Smooth muscle cell (in vitro differentiated cells): ENCODE measurements around the gene ROCK2. TPM values are rescaled to one million over a fixed set of nuclear protein-coding genes. Genes with fewer than 3 reads are reported as not detected.

Experiments used
- DNase-seq: peaks from one replicate; lab custom pipeline; 2025; ENCODE audit not compliant: unreplicated experiment; lab: John Stamatoyannopoulos, UW
- H2AFZ ChIP-seq: fragments of 200-600 bp; sonication (generic); 2 replicates; pipeline ENCODE4 v1.6.0; 2016; ENCODE audit warnings: antibody characterized with exemption, low read depth, mild to moderate bottlenecking
- H3F3A ChIP-seq: fragments of 200-600 bp; sonication (generic); 2 replicates; pipeline ENCODE4 v1.6.0; 2017; ENCODE audit warnings: antibody characterized with exemption, low read depth
- H3K27ac ChIP-seq: fragments of 200-600 bp; sonication (generic); 2 replicates; pipeline ENCODE4 v1.5.1; 2016; ENCODE audit warnings: low read depth, mild to moderate bottlenecking
- H3K27me3 ChIP-seq: fragments of 200-600 bp; sonication (generic); 2 replicates; pipeline ENCODE4 v1.6.1; 2016; ENCODE audit warnings: low read depth, mild to moderate bottlenecking
- H3K36me3 ChIP-seq: fragments of 200-600 bp; sonication (generic); 2 replicates; pipeline ENCODE4 v1.5.1; 2016; ENCODE audit warnings: low read depth
- H3K4me1 ChIP-seq: fragments of 200-600 bp; sonication (generic); 2 replicates; pipeline ENCODE4 v1.5.1; 2016; ENCODE audit warnings: low read depth
- H3K4me2 ChIP-seq: fragments of 200-600 bp; sonication (generic); 2 replicates; pipeline ENCODE4 v1.6.0; 2016; ENCODE audit warnings: mild to moderate bottlenecking
- H3K4me3 ChIP-seq: fragments of 200-600 bp; sonication (generic); 2 replicates; pipeline ENCODE4 v1.5.1; 2016; ENCODE audit warnings: mild to moderate bottlenecking
- H3K79me2 ChIP-seq: fragments of 200-600 bp; sonication (generic); 2 replicates; pipeline ENCODE4 v1.6.0; 2016; ENCODE audit warnings: low read depth, mild to moderate bottlenecking
- H3K9ac ChIP-seq: fragments of 200-600 bp; sonication (generic); 2 replicates; pipeline ENCODE4 v1.6.0; 2016; ENCODE audit warnings: low read depth
- H3K9me3 ChIP-seq: fragments of 200-600 bp; sonication (generic); replicated peaks from 2 replicates; pipeline ENCODE4 v1.5.1; 2016; ENCODE audit warnings: low read depth
- H4K20me1 ChIP-seq: fragments of 200-600 bp; sonication (generic); 2 replicates; pipeline ENCODE4 v1.6.0; 2016; ENCODE audit warnings: low read depth
- WGBS: methylation state at CpG from one replicate; pipeline ENCODE4 v1.1.7; 2016; ENCODE audit warnings: low lambda C conversion rate; 5-methylcytosine and 5-hydroxymethylcytosine counted together
- polyA plus RNA-seq: library from polyadenylated mRNA; unstranded; fragments of >200 nt; fragmentation: Nextera tagmentation; extraction: Ambion mirVana; gene quantifications from 2 replicates; pipeline ENCODE4 v1.2.1, GENCODE V29; 2016
- total RNA-seq: library from RNA; depleted of rRNA; stranded (reverse); fragments of >200 nt; gene quantifications from 2 replicates; pipeline ENCODE4 v1.2.3, GENCODE V29; 2014
- TF ChIP-seq, protein P1 (sequence below): fragments of 200-600 bp; sonication (generic); IDR thresholded peaks from 2 replicates; pipeline ENCODE4 v1.5.1; 2017; ENCODE audit warnings: borderline replicate concordance, mild to moderate bottlenecking, antibody characterized with exemption; ENCODE audit not compliant: insufficient read depth, poor library complexity, severe bottlenecking

ROCK2 gene
- total and polyA plus RNA-seq, 2 experiments from 2014 or later, result 27.2 to 45.5 TPM

DNA sequence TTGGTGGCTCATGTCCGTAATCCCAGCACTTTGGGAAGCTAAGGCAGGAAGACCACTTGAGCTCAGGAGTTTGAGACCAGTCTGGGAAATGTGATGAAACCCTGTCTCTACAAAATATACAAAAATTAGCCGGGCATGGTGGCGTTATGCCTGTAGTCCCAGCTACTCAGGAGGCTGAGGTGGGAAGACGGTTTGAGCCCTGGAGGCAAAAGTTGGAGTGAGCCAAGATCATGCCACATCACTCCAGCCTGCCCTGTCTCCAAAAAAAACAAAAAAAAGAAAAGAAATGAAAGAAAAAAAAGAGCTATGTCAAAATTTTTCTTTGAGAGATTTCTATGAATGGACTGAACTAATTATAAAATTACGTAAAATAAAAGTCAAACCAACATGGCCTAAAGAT lies 34.7 kb downstream of the ROCK2 start:
- Histone ChIP-seq H3F3A (no peaks in the 10 kb centered on the region), H3K4me1 (peaks cover 5% of the 10 kb centered on the region), H3K27ac (no peak overlapping the region), H3K36me3 (no peaks in the 10 kb centered on the region), H3K9ac (no peak overlapping the region), H3K9me3 (no peaks in the 10 kb centered on the region), H2AFZ (no peak overlapping the region), H3K4me3 (no peak overlapping the region), H3K4me2 (no peak overlapping the region), H3K27me3 (no peaks in the 10 kb centered on the region), H4K20me1 (peaks cover 99% of the 10 kb centered on the region), H3K79me2 (peaks cover 98% of the 10 kb centered on the region)
- TF ChIP-seq, protein P1, sequence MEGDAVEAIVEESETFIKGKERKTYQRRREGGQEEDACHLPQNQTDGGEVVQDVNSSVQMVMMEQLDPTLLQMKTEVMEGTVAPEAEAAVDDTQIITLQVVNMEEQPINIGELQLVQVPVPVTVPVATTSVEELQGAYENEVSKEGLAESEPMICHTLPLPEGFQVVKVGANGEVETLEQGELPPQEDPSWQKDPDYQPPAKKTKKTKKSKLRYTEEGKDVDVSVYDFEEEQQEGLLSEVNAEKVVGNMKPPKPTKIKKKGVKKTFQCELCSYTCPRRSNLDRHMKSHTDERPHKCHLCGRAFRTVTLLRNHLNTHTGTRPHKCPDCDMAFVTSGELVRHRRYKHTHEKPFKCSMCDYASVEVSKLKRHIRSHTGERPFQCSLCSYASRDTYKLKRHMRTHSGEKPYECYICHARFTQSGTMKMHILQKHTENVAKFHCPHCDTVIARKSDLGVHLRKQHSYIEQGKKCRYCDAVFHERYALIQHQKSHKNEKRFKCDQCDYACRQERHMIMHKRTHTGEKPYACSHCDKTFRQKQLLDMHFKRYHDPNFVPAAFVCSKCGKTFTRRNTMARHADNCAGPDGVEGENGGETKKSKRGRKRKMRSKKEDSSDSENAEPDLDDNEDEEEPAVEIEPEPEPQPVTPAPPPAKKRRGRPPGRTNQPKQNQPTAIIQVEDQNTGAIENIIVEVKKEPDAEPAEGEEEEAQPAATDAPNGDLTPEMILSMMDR, result no peak
- no peak for DNase-seq
- 98% methylated on average over 5 of the region's 5 CpGs for WGBS

DNA sequence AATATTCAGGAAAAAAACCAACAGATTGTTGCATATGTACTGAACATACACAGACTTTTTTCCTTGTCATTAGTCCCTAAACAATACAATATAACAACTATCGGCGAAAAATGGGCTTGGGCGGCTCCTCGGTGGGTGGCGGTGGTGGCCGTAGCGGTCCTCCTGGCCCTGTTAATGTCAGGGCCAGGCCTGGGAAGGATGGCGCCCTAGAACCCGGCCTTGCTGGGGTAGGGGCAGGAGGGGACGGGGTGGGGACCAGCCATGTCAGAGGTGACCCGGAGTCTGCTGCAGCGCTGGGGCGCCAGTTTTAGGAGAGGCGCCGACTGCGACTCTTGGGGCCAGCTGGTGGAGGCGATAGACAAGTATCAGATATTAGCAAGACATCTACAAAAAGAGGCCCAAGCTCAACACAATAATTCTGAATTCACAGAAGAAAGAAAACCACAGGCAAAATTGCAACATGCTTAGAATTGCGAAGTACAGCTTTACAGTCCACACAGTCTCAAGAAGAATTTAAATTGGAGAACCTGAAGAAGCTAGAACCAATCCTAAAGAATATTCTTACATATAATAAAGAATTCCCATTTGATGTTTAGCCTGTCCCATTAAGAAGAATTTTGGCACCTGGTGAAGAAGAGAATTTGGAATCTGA lies 36.5 kb downstream of the ROCK2 start:
- no peaks in the 10 kb centered on the region for H3K9me3 ChIP-seq
- WGBS, result 98% methylated on average over 18 of the region's 18 CpGs
- H3K4me1 ChIP-seq, result peaks cover 5% of the 10 kb centered on the region
- no peak overlapping the region for H3K4me3 ChIP-seq
- H3K79me2 ChIP-seq, result peaks cover 98% of the 10 kb centered on the region
- no peak for DNase-seq
- no peak overlapping the region for H2AFZ ChIP-seq
- H3F3A ChIP-seq, result no peaks in the 10 kb centered on the region
- peaks cover 99% of the 10 kb centered on the region for H4K20me1 ChIP-seq
- no peaks in the 10 kb centered on the region for H3K36me3 ChIP-seq
- H3K27ac ChIP-seq, result no peak overlapping the region
- no peak overlapping the region for H3K9ac ChIP-seq
- TF ChIP-seq, protein P1, result no peak
- no peak overlapping the region for H3K4me2 ChIP-seq
- no peaks in the 10 kb centered on the region for H3K27me3 ChIP-seq

DNA sequence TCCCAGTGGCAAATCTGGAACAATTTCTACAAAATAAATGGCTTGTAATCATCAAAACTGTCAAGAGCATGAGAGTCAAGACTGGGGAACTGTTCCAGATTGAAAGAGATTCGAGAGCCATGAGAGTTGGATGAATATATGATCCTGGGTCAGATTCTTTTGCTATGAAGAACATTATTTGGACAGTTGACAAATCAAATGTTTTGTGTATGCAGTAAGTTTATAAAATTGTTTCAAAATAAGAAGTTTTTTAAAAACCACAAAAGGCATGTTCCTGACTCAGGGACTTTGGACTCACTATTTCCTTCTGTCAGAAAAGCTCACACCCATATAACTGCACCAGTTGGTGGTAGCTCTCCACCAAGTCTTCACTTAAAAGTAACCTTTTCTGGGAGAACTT lies 38.5 kb downstream of the ROCK2 start:
- WGBS, result 90% methylated on average over 1 of the region's 1 CpG
- H3K36me3 ChIP-seq, result no peaks in the 10 kb centered on the region
- TF ChIP-seq, protein P1, result no peak
- no peaks in the 10 kb centered on the region for H3F3A ChIP-seq
- H3K4me2 ChIP-seq, result peak overlapping the region; percentile 2
- no peaks in the 10 kb centered on the region for H3K27me3 ChIP-seq
- H4K20me1 ChIP-seq, result peaks cover 99% of the 10 kb centered on the region
- H3K4me1 ChIP-seq, result peaks cover 2% of the 10 kb centered on the region
- no peak for DNase-seq
- H3K79me2 ChIP-seq, result peaks cover 98% of the 10 kb centered on the region
- H3K4me3 ChIP-seq, result no peak overlapping the region
- no peak overlapping the region for H3K9ac ChIP-seq
- peak overlapping the region; percentile 57 for H3K27ac ChIP-seq
- no peaks in the 10 kb centered on the region for H3K9me3 ChIP-seq
- no peak overlapping the region for H2AFZ ChIP-seq

DNA sequence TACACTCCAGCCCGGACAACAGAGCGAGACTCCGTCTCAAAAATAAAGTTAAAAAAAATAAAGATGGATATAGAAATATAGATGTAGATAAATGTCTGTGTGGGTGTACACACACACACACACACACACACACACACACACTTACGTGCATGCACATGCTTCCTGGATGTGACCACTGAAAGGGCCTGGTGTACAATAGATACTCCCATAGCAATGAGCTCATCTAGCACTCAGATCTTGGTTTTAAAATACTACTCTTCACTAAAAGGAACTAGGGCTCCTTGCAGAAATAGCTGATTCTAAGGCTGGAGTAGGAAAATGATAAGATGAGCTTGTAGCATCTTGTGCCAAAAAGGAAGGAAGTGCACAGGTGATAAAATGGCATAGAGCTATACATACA lies 39.1 kb downstream of the ROCK2 start:
- Histone ChIP-seq H3K27me3 (no peaks in the 10 kb centered on the region), H3K9ac (no peak overlapping the region), H3K4me1 (no peaks in the 10 kb centered on the region), H3K27ac (no peak overlapping the region), H3K4me3 (no peak overlapping the region), H3K36me3 (no peaks in the 10 kb centered on the region), H4K20me1 (peaks cover 99% of the 10 kb centered on the region), H3K9me3 (no peaks in the 10 kb centered on the region), H3K79me2 (peaks cover 98% of the 10 kb centered on the region), H3K4me2 (no peak overlapping the region), H3F3A (no peaks in the 10 kb centered on the region), H2AFZ (no peak overlapping the region)
- over 99% methylated on average over 4 of the region's 4 CpGs for WGBS
- TF ChIP-seq, protein P1, result no peak
- DNase-seq, result no peak
